Activated CD4-positive, alpha-beta T cell treated with anti-CD3 and anti-CD28 coated beads, Interleukin-2, amount 50 U/mL, for 16 hours (primary cell): ENCODE measurements around the gene NUF2.
"Not testable (repeated sequence)": the region's sequence is repeated elsewhere in the genome, so short reads cannot be mapped to it uniquely, and the experiment has no call there.

Experiments
- DNase-seq: peaks from one replicate; pipeline ENCODE4 v3.0.0-alpha.2; 2020

Gene NUF2

DNA sequence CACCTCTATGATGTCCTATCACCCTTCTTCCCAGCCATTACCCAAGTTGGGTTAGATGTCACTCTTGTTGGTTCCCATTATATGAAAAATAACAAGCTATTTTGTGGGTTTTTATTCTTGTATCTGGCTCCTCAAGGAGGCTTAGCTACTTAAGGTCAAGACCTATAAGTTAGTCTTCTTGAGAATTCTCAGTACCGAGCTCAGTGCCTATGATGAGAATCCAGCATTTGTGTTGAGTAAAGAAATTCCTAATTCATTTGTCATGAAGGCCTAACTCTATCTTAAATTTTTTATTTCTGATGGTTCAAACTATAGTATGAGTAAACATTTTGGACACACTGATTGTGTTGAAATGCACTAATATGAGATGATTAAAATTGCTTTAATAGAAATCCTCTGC is 15.9 kb downstream of the NUF2 start:
- no peak for DNase-seq

DNA sequence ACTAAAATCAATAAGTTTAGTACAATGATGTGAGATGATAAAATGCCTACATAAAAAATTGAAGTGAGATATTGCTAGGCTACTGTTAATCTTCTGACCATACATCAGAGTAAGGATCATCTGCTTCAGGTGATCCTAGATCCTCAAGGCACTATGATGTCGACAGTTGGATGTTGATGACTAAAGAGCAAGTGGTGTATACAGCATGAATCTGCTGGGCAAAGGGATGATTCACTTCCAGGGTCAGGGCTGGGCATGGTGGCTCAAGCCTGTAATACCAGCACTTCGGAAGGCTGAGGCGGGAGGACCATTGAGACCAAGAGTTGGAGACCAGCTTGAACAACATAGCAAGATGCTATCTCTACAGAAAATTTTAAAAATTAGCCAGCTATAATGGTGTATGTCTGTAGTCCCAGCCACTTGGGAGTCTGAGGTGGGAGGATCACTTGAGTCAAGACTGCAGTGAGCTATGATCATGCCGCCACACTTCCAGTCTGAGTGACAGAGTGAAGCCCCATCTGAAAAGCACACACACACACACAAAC is 24.6 kb downstream of the NUF2 start:
- no peak for DNase-seq

DNA sequence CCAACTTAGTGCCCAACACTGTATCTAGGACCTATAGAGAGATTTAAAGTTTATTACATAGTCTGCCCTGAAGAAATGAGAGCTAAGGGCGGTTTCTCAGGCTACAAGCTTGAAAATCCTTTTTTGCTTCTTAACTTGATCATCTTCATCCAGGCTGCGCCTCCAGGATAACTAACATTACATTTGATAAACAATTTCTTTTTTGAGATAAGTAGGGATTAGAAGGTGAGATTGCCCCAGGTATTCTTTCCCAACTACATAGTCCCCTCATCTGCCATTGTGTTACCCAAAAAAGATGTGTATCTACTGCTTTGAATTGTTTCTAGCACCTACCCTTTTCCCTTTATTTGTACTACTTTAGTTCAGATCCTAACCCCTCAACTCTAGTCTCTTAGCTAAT is 25.4 kb downstream of the NUF2 start:
- no peak for DNase-seq

- no peak for DNase-seq
These were observed 30.2 kb downstream of the NUF2 start for GRCh38 chr1:163351912-163352311.

- no peak for DNase-seq
These were observed 35.6 kb downstream of the NUF2 start for GRCh38 chr1:163357378-163357777.

DNA sequence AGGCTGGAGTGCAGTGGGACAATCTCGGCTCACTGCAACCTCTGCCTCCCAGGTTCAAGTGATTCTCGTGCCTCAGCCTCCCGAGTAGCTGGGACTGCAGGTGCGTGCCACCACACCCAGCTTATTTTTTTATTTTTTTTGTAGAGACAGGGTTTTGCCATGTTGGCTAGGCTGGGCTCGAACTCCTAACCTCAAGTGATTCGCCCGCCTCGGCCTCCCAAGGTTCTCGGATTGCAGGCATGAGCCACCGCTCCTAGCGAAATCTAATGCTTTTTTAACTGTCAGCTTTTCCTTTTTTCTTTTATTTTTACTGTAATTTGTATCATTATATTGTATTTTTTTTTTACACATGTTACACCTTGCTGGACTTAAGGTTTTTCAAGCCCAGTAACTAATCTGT is 36.4 kb downstream of the NUF2 start:
- not testable (repeated sequence) for DNase-seq

DNA sequence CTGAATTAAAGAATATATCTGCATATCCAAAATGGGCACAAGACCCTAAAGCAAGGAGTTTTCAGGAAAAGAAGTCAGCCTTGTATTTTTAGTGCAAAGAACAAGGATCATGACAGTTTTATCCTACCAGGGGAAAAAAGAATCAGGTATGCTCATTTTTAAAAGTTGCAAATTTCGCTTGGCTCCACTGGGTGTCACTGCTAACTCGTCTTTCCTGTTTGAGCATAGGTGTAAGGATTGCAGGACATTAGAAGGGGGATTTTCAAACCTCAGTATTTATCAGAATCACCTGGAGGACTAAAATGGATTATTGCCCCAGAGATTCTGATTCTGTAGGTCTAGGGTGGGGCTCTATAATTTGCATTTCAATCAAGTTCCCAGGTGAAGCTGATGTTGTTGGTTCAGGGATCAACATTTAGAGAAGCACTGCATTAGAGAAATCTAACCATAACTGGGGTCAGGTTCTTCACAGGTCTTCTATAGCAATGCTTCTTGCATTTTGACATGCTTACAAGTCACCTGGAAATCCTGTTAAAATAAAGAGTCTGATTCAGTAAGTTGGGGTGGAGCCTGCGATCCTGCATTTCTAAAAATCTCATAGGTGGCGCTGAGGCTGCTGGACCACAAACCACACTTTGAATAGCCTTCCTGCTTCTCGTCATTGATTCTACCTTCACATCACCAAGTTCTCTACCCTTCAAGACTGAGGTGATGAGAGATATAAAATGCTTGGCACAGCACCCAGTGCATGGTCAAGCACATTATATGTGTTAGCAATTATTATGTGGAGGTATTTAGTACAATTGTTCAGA is 39.6 kb downstream of the NUF2 start:
- DNase-seq: peak; percentile 6

DNA sequence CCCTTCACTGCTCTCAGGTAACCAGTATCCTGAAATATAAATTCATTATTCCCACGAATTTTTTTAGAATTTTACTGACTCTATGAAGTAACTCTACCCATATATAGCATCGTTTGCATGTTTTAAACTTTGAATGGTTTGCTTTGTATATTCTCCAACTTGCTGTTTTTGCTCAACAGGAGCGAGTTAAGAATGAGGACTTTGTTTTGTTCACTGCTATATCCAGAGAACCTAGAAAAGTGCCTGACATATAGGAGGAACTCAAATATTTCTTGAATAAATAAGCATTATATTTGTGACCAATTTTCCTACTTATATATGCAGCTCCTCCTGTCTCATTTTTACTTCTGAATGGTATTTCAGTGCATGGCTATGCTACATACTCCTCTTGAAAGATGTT is 43.4 kb downstream of the NUF2 start:
- DNase-seq: no peak

GRCh38 chr1:163366555-163366954 is 44.8 kb downstream of the NUF2 start:
- DNase-seq: no peak

DNA sequence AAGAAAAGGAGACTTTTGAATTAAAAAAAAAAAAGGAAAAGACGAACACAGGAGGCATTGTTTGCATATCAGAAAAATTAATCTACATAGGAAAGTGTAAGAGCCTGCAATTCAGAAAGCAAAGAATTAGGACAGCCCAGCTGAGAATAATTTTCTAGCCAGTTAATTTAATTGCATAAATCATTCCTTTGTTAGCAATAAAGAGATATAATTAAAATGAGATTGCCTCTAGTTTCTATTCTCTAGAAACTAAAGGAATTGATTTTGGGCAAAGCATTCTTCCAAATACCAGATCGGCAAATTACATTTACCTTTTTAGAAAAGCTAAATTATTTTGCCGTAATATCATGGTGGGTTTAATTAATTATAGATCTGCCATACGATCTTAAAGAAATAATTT is 46.0 kb downstream of the NUF2 start:
- no peak for DNase-seq

DNA sequence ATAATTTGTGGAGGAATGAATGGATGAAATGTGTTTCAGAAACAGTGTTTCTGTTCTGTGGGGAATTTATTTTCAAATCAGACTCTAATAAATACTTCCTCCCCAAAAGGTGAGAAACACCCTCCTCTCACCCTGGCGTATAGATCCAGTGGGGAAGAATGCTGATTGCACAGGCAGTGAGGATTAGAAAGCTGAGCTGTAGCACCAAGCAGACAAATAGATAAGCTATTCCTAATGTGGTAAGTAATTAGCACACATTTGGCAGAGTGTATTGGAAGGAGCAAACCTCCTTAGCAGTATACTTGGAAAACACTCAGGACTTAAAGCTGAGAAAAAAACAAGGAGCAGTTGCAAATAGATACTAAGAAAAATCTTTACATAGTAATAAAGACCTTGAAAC is 50.8 kb downstream of the NUF2 start:
- DNase-seq: no peak

- no peak for DNase-seq
These were observed 56.8 kb downstream of the NUF2 start for GRCh38 chr1:163378554-163378953.

DNA sequence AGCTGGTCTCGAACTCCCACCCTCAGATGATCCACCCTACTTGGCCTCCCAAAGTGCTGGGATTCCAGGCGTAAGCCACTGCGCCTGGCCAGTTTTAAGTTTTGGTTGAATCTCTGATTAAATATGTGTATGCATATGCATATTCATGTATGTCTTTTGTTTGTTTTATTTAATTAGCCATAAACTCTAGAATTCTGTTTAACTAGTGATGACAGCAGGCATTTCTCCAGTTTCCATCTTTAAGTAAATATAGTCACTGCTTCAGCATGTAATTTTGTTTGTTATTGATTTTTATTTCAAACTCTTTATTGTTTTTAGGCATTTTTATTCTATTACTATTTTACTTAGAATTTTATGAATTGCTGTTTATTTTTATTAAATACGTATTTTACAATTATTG is 58.0 kb downstream of the NUF2 start:
- no peak for DNase-seq

GRCh38 chr1:163381487-163382184 is 59.9 kb downstream of the NUF2 start:
- no peak for DNase-seq

DNA sequence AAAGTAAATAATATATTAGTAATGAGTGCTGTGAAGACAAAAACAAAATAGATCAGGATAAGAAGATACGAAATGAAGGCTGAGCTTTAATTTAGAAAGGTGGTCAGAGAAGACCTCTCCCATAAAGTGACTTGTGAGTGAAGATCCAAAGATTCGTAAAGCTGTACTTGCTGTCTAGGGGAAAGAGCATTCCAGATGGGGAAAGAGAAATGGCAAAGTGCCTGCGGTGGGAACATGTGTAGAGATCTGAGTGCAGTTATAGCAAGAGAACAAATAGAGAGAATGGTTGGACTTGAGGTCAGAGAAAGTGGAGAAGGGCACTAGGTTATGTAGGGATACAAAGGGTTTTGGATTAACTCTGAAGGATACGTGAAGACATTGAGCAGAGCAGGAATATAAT is 60.6 kb downstream of the NUF2 start:
- no peak for DNase-seq

GRCh38 chr1:163387146-163387545 is 65.4 kb downstream of the NUF2 start:
- no peak for DNase-seq

- no peak for DNase-seq
These were observed 67.2 kb downstream of the NUF2 start for GRCh38 chr1:163388970-163389369.

DNA sequence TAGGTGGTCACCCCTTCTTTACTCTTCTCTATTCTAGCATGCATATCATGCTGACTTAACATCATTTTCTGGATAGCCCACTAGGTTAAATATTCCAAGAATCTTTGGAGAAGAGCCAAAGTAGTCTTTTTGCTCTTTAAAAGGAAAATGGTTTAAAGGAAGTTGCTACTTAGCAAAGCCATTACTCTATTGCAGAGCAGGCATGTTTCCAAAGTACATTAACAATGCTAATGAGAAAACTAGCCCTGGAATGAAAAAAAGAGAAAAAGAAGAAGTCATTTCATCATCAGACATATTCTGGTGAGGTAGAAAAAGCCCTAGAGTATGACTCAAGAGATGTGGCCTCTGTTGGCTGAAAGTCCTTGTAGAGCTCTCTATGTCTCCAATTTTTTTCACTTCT is 74.0 kb downstream of the NUF2 start:
- DNase-seq: no peak

DNA sequence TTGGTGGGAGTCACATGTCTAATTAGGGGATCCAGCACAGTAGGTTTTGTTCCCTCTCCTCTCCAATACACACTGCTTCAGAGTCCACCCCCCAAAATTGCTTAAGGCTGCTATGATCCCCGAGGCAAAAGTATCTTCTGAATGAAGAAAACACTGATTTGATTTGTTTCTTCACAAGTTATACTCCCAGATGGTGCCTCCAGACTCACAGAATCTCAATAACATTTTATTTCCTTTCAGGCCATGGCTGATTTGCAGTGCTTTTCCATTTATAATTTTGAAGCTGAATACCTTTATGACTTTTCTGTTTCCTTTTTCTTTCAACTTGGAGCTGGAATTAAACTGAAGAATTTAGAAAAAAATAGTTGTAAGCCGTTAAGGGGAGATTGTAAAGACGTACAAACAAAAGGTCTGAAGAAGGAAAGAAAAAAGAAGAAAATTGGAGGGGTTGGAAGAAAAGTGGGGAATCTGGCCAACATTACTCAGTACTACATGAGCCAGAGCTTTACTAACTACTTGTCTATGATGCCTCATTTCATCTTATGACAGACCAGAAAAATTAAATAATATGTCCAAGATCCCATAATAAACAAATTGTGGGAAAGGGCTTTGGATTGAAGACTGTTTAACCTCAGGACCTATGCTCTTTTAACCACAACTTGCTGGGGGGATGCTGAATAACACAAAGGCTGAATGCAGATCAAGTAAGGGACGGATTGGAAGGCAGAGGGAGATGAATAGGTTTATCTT is 75.9 kb downstream of the NUF2 start:
- DNase-seq: no peak

DNA sequence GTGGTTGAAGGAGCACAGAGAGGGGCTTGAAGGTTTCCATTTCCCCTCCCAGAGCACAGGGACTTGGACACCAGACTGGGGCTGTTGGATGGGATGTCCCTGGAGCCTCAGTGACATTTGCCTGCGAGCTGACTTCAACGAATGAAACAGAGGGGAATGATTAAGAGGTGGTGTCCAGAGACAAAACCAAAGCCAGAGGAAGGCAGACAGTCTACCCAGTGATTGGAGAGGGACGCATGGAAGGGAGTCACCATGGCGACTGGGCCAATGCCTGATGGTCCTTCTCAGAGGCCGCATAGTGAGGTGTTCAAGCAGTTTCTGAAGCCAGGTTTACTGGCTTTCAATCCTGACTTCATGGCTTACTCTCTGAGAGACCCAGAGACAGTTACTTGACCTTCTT is 77.2 kb downstream of the NUF2 start:
- DNase-seq: no peak

DNA sequence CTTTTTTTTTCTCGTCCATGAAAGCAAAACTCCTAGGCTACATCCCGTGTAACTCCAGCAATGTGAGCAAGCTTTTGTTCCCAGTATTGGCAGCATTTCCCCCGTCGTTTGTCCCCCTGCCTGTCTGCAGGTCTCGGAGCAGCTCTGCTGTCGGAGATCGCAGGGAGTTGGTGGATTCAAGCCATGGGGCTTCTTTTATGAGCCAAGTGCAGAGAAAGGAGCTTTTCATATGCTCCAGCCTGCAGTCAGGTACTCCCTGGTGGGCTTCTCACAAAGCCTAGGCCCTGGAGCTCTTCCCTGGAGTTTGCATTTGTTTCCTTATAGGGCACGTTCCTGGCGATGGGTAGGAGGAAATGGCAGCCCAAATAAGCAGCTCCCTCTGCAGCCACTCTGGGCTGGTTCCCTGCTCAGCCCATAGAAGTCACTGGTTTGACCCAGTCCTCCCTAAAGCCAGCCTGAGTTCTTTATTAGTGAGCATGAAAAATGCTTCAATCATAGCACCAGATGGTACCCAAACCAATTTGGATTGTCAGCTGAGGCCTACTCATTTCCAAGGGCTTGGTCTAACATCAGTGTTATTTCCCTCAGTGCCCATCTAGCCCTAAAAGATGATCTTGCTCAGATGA is 78.3 kb downstream of the NUF2 start:
- no peak for DNase-seq

GRCh38 chr1:163401211-163401610 is 79.5 kb downstream of the NUF2 start:
- DNase-seq: no peak
